ENCODE data around the gene CXCR5.

CXCR5 gene

GRCh38 chr11:118899706-118900360 is 16.1 kb downstream of the CXCR5 start:
- Histone ChIP-seq H3K4me1 (ENCODE audit: control insufficient read depth, insufficient read depth, low read length) (no peaks in the 10 kb centered on the region), H3K9me3 (ENCODE audit: control insufficient read depth, insufficient read depth, low read depth, low read length) (no peaks in the 10 kb centered on the region), H3K27ac (ENCODE audit: extremely low read depth, low read depth, low read length) (no peak overlapping the region), H3K4me3 (ENCODE audit: low read depth, low read length) (no peak overlapping the region), H3K36me3 (ENCODE audit: control insufficient read depth in 2 of 2, insufficient read depth in 1 of 2, low read length in 2 of 2) (peaks cover 0 to 33% of the 10 kb centered on the region in 2 experiments; a peak in 1 of 3 replicates)
- TF ChIP-seq ZNF426 (tag by site-specific recombination; IDR thresholded peaks at IDR 0.05), result no peak
- TF ChIP-seq KLF16 (tag by site-specific recombination; IDR thresholded peaks at IDR 0.05), result no peak
- no peak for TF ChIP-seq ZNF791 (tag by site-specific recombination; IDR thresholded peaks at IDR 0.05)
- no peak for TF ChIP-seq ATF2 (tag by site-specific recombination; IDR thresholded peaks at IDR 0.05; ENCODE audit: low read depth)
- TF ChIP-seq ZNF211 (tag by site-specific recombination; IDR thresholded peaks at IDR 0.05; ENCODE audit: low read depth), result no peak
- TF ChIP-seq ZNF114 (tag by site-specific recombination; IDR thresholded peaks at IDR 0.05), result no peak
- TF ChIP-seq ZNF747 (tag by site-specific recombination; IDR thresholded peaks at IDR 0.05), result no peak
- no peak for TF ChIP-seq MZF1 (tag by site-specific recombination; IDR thresholded peaks at IDR 0.05; ENCODE audit: borderline replicate concordance)
- no peak for TF ChIP-seq ZNF670 (tag by site-specific recombination; IDR thresholded peaks at IDR 0.05; ENCODE audit: low read depth)
- TF ChIP-seq HOXA7 (CRISPR knock-in tag; IDR thresholded peaks at IDR 0.05; ENCODE audit: borderline replicate concordance), result no peak
- no peak for TF ChIP-seq WT1 (tag by site-specific recombination; IDR thresholded peaks at IDR 0.05)
- no peak for TF ChIP-seq ZFP69B (tag by site-specific recombination; IDR thresholded peaks at IDR 0.05)
- TF ChIP-seq ZBTB49 (tag by site-specific recombination; IDR thresholded peaks at IDR 0.05; ENCODE audit: low read depth), result no peak
- no peak for TF ChIP-seq ZBTB11 (tag by site-specific recombination; conservative IDR thresholded peaks at IDR 0.05; ENCODE audit: low read depth)
- no peak for TF ChIP-seq ZNF155 (tag by site-specific recombination; IDR thresholded peaks at IDR 0.05)
- no peak for TF ChIP-seq ZNF560 (tag by site-specific recombination; IDR thresholded peaks at IDR 0.05; ENCODE audit: borderline replicate concordance)
- no peak for TF ChIP-seq ZSCAN23 (tag by site-specific recombination; IDR thresholded peaks at IDR 0.05)
- ChIA-PET POLR2A (no interaction called here), CTCF (interaction anchor here (0.6 kb wide), 1 partner anchor 187 kb away, joined by 3 read pairs; no protein-coding TSS in a partner anchor)
